ENCODE measurements around the gene MEX3A.

Gene MEX3A

GRCh38 chr1:156104065-156104810, 22.0 kb upstream of the MEX3A start:
- no peak for TF ChIP-seq CTCF (IDR thresholded peaks at IDR 0.05; ENCODE audit: low read depth, low read length, missing control alignments)
- DNase-seq (ENCODE audit: low read depth): no peak
- no peak overlapping the region for H3K4me3 ChIP-seq (ENCODE audit: low read depth, low read length)

GRCh38 chr1:156103521-156103947, 21.3 kb upstream of the MEX3A start:
- no peak for TF ChIP-seq CTCF (IDR thresholded peaks at IDR 0.05; ENCODE audit: low read depth, low read length, missing control alignments)
- no peak overlapping the region for H3K4me3 ChIP-seq (ENCODE audit: low read depth, low read length)
- DNase-seq (ENCODE audit: low read depth): no peak

- no peak for TF ChIP-seq CTCF (IDR thresholded peaks at IDR 0.05; ENCODE audit: low read depth, low read length, missing control alignments)
- DNase-seq (ENCODE audit: low read depth): no peak
- H3K4me3 ChIP-seq (ENCODE audit: low read depth, low read length): no peak overlapping the region
These were observed 20.6 kb upstream of the MEX3A start for GRCh38 chr1:156102633-156103511.

GRCh38 chr1:156101880-156102279, 19.6 kb upstream of the MEX3A start:
- no peak overlapping the region for H3K4me3 ChIP-seq (ENCODE audit: low read depth, low read length)

GRCh38 chr1:156100205-156100995, 18.1 kb upstream of the MEX3A start:
- H3K4me3 ChIP-seq (ENCODE audit: low read depth, low read length): no peak overlapping the region
- DNase-seq (ENCODE audit: low read depth): no peak
- no peak for TF ChIP-seq CTCF (IDR thresholded peaks at IDR 0.05; ENCODE audit: low read depth, low read length, missing control alignments)

More at GRCh38 chr1:156101880-156102279, 19.6 kb upstream of the MEX3A start:
- no peak for DNase-seq (ENCODE audit: low read depth)
- TF ChIP-seq CTCF (IDR thresholded peaks at IDR 0.05; ENCODE audit: low read depth, low read length, missing control alignments): no peak

- no peak for DNase-seq (ENCODE audit: low read depth)
- no peak overlapping the region for H3K4me3 ChIP-seq (ENCODE audit: low read depth, low read length)
- TF ChIP-seq CTCF (IDR thresholded peaks at IDR 0.05; ENCODE audit: low read depth, low read length, missing control alignments): no peak
These were observed 17.0 kb upstream of the MEX3A start for GRCh38 chr1:156099282-156099681.

Measured in GM12864 (cell line).